ENCODE measurements around the gene RPN2. TPM values are rescaled to one million over a fixed set of nuclear protein-coding genes. Genes with fewer than 3 reads are reported as not detected.

The RPN2 gene
- total and polyA plus RNA-seq, 11 donors: 36.3 to 206 (median 105) TPM

DNA sequence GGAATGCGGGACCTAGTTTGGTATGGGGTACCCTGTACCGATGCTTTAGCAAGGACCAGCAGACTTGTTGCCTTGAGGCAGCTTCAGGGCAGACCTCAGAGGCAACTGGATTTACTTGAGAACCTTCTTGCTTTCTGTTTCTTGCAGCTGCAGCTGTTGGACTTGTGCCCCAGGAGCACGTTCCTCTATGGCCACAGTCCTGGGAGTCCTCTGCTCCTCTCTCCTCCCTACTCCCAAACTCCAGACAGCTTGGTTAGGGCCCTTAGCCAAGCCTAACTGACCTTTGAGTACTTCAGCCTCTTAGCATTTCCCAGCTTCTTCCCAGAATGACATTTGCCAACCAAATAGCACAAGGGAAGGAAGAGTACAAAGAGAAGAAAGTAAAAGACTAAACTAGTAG, 47.8 kb downstream of the RPN2 start:
- H3K4me3 ChIP-seq: no peak overlapping the region
- TF ChIP-seq POLR2A (IDR thresholded peaks at IDR 0.05): no peak
- TF ChIP-seq, protein P1, sequence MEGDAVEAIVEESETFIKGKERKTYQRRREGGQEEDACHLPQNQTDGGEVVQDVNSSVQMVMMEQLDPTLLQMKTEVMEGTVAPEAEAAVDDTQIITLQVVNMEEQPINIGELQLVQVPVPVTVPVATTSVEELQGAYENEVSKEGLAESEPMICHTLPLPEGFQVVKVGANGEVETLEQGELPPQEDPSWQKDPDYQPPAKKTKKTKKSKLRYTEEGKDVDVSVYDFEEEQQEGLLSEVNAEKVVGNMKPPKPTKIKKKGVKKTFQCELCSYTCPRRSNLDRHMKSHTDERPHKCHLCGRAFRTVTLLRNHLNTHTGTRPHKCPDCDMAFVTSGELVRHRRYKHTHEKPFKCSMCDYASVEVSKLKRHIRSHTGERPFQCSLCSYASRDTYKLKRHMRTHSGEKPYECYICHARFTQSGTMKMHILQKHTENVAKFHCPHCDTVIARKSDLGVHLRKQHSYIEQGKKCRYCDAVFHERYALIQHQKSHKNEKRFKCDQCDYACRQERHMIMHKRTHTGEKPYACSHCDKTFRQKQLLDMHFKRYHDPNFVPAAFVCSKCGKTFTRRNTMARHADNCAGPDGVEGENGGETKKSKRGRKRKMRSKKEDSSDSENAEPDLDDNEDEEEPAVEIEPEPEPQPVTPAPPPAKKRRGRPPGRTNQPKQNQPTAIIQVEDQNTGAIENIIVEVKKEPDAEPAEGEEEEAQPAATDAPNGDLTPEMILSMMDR (IDR thresholded peaks at IDR 0.05): no peak
- WGBS, 4 donors: 52 to 77% (median 64%) methylated on average over 3 of the region's 3 CpGs
- peak in 3 of 4 donors; percentile 60 to 67 (median 67) for ATAC-seq
- peaks cover 7 to 100% (median 91%) of the 10 kb centered on the region in 9 donors for H3K36me3 ChIP-seq
- intact Hi-C loops (cut with DNase I): no loop called here
- DNase-seq: peak; percentile 60 to 69 (median 64)
- H3K27me3 ChIP-seq: no peaks in the 10 kb centered on the region
- peak overlapping the region in 6 of 12 donors; percentile 3 to 77 (median 46) for H3K27ac ChIP-seq
- peaks cover 0 to 49% (median 24%) of the 10 kb centered on the region in 12 donors for H3K4me1 ChIP-seq
- no peaks in the 10 kb centered on the region for H3K9me3 ChIP-seq

GRCh38 chr20:37228082-37228481, 49.0 kb downstream of the RPN2 start:
- Histone ChIP-seq H3K27me3 (no peaks in the 10 kb centered on the region), H3K36me3 (peaks cover 7 to 100% (median 99%) of the 10 kb centered on the region in 9 donors), H3K4me3 (no peak overlapping the region), H3K27ac (peak overlapping the region in 11 of 12 donors; percentile 26 to 78 (median 69)), H3K9me3 (no peaks in the 10 kb centered on the region), H3K4me1 (peaks cover 0 to 39% (median 24%) of the 10 kb centered on the region in 12 donors)
- intact Hi-C loops (cut with DNase I): no loop called here
- ATAC-seq (peak; percentile 31 to 56 (median 51)), DNase-seq (peak in 1 of 5 donors; percentile 32)
- WGBS, 4 donors: 55 to 66% (median 59%) methylated on average over 6 of the region's 6 CpGs
- TF ChIP-seq, protein P1 (IDR thresholded peaks at IDR 0.05): no peak
- TF ChIP-seq POLR2A (IDR thresholded peaks at IDR 0.05): no peak

- H3K27me3 ChIP-seq: no peaks in the 10 kb centered on the region
- H3K4me3 ChIP-seq: no peak overlapping the region
- DNase-seq (peak in 4 of 5 donors; percentile 29 to 65 (median 52)), ATAC-seq (peak; percentile 76 to 91 (median 82))
- no peak for TF ChIP-seq POLR2A (IDR thresholded peaks at IDR 0.05)
- TF ChIP-seq, protein P1 (IDR thresholded peaks at IDR 0.05): no peak
- WGBS, 4 donors: 62 to 67% (median 65%) methylated on average over 5 of the region's 5 CpGs
- H3K27ac ChIP-seq: peak overlapping the region in 11 of 12 donors; percentile 26 to 78 (median 69)
- H3K4me1 ChIP-seq: peaks cover 0 to 38% (median 21%) of the 10 kb centered on the region in 12 donors
- H3K9me3 ChIP-seq: no peaks in the 10 kb centered on the region
- intact Hi-C loops (cut with DNase I): no loop called here
- H3K36me3 ChIP-seq: peaks cover 6 to 100% (median 99%) of the 10 kb centered on the region in 9 donors
Observed at GRCh38 chr20:37228656-37229055, 49.5 kb downstream of the RPN2 start.

GRCh38 chr20:37229357-37229756, 50.2 kb downstream of the RPN2 start:
- Histone ChIP-seq H3K4me1 (peaks cover 0 to 38% (median 19%) of the 10 kb centered on the region in 12 donors), H3K36me3 (peaks cover 2 to 100% (median 99%) of the 10 kb centered on the region in 9 donors), H3K27ac (peak overlapping the region in 2 of 12 donors; percentile 73 to 78), H3K4me3 (no peak overlapping the region), H3K27me3 (no peaks in the 10 kb centered on the region), H3K9me3 (no peaks in the 10 kb centered on the region)
- TF ChIP-seq, protein P1 (IDR thresholded peaks at IDR 0.05): no peak
- TF ChIP-seq POLR2A (IDR thresholded peaks at IDR 0.05): no peak
- DNase-seq (no peak), ATAC-seq (no peak)
- intact Hi-C loops (cut with DNase I): no loop called here
- WGBS, 4 donors: 91 to 95% (median 93%) methylated on average over 4 of the region's 4 CpGs

Data from heart left ventricle (tissue), 16 donors.